Measurements from ENCODE around the gene RAB3B.

The RAB3B gene

GRCh38 chr1:51957618-51958017 is 32.9 kb downstream of the RAB3B start:
- in situ Hi-C loops (cut with HindIII; ENCODE audit: low sequenced_read_pairs) = no loop called here

GRCh38 chr1:51956528-51957509 is 33.7 kb downstream of the RAB3B start:
- in situ Hi-C loops (cut with HindIII; ENCODE audit: low sequenced_read_pairs) = no loop called here

- in situ Hi-C loops (cut with HindIII; ENCODE audit: low sequenced_read_pairs) = no loop called here
These were observed 34.5 kb downstream of the RAB3B start for GRCh38 chr1:51955797-51956527.

GRCh38 chr1:51954783-51955182 is 35.7 kb downstream of the RAB3B start:
- in situ Hi-C loops (cut with HindIII; ENCODE audit: low sequenced_read_pairs) = no loop called here

DNA sequence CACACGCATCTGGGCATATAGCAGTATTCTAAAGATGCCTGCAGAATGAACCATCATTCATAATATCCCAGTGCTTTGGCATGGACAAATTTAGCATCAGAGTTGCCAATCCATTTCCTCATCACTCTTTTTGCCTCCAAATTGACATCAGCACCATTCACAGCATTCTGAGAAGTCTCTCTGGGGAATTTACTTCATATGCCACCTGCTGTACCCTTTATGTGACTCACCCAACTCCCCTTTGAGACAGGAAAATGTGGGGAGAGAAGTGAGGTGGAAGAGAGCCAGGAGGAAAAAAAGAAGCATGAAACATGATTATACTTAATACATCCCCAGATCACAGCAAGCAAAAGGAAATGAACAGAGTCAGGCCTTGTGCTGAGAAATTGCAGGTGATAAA is 37.4 kb downstream of the RAB3B start:
- in situ Hi-C loops (cut with HindIII; ENCODE audit: low sequenced_read_pairs) = no loop called here

- in situ Hi-C loops (cut with HindIII; ENCODE audit: low sequenced_read_pairs) = no loop called here
These were observed 37.9 kb downstream of the RAB3B start for GRCh38 chr1:51952638-51953037.

- in situ Hi-C loops (cut with HindIII; ENCODE audit: low sequenced_read_pairs) = no loop called here
These were observed 39.8 kb downstream of the RAB3B start for GRCh38 chr1:51950701-51951100.

DNA sequence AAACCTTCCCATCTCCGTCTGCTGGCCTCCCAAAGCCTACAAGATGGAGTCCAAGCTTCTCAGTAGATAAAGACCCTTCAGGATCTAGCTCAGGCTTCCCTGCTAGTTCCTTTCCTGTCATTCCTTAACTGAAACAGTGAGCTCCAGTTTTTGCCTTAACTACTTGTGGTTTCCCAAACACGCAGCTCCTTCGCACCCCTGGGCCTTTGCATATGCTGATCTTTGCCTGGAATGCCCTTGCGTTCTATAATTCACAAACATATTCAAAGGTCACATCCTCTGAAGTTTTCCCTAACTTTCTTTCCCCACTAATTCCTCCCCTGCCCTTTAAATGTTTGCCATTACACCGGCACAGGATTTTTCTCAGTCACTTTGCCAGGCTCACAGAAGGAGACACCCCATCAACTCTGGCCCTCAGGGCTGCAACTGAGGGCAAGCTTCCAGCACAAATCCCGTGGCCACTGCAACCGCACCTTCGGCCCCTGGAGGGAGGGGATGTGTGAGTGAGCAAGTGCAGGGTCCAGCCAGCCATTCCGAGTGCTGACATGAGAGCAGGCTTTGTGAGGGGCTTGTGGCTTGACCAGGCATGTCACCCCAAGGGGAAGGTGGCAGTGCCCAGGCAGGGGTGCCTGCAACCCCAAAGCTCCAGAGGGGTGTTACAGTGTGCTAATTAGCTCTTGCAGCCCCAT is 41.3 kb downstream of the RAB3B start:
- in situ Hi-C loops (cut with HindIII; ENCODE audit: low sequenced_read_pairs) = loop anchor here (5.0 kb wide), 3 partner anchors 37 to 103 kb away; no protein-coding TSS in a partner anchor

DNA sequence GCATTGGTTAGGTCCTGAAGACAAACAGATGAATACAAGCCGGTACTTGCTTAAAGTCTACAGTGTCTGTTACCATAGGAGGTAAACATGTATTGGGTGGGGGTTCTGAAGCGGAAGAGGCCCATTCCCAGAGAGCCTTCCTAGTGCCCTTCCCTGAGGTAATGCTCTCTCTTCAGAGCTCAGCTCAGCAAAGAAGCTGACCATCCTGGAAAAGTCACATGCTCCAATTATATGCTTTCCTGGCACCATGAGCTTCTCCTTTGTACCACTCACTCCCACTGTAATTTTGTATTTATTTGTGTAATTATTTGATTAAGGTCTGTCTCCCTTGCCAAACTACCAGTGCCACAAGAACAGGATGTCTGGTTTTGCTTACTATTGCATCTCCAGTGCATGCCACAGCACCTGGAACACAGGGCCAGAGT is 42.0 kb downstream of the RAB3B start:
- in situ Hi-C loops (cut with HindIII; ENCODE audit: low sequenced_read_pairs) = loop anchor here (5.0 kb wide), 3 partner anchors 36 to 104 kb away; no protein-coding TSS in a partner anchor

GRCh38 chr1:51946300-51946699 is 44.2 kb downstream of the RAB3B start:
- in situ Hi-C loops (cut with HindIII; ENCODE audit: low sequenced_read_pairs) = loop anchor here (5.0 kb wide), 3 partner anchors 34 to 106 kb away; no protein-coding TSS in a partner anchor

DNA sequence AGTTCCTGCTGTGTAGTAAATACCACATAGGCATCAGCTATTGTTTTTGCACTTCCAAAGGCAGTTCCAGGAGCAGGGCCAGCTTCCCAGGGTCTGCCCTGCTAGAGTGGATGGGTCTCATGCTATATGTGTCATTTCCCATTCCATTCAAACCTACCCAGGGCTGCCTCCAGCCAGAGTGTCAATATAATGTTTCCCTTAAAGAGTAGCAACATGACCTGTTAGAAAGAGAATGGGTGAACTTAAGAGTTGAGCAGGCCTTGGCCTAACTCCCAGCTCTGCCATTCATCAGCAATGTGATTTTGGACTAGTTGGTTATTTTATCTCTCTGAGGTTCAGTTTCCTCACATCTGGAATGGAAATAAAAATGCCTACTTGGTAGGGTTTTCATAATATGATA is 44.9 kb downstream of the RAB3B start:
- in situ Hi-C loops (cut with HindIII; ENCODE audit: low sequenced_read_pairs) = loop anchor here (5.0 kb wide), 3 partner anchors 33 to 107 kb away; no protein-coding TSS in a partner anchor

- in situ Hi-C loops (cut with HindIII; ENCODE audit: low sequenced_read_pairs) = no loop called here
These were observed 48.2 kb downstream of the RAB3B start for GRCh38 chr1:51942281-51942680.

DNA sequence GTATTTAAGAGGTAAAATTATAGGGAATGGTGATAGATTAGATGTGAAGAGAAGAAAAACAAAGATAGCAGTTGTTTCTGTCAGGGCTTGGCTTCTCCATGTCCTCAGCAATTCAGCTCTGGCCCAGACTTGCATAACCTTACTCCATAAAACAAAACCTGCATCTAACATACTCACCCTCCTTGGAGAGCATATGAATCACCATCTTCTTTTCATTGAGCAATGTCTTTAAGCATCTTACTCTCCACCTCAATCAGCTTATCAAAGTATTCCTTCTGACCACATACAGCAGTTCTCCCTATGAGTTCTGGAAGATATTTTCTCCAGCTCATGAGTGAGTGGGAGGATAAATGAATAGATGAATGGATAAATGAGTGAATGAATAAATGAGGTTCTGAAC is 49.0 kb downstream of the RAB3B start:
- in situ Hi-C loops (cut with HindIII; ENCODE audit: low sequenced_read_pairs) = no loop called here

DNA sequence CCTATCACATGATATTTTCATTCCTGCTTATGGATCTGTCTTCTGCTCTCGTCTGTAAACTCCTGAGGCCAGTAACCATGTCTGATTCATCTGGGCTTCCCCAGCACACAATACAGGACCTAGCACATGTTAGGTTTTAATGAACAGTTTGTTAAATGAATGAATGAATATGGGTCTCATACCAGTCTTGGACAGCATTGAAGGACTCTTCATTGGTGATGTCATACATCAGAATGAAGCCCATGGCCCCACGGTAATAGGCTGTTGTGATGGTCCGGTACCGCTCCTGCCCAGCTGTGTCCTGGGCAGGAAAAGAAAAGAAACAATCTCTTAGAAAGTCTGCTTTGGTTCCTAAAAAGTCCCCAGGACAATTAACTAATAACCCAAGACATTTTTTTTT is 53.4 kb downstream of the RAB3B start:
- in situ Hi-C loops (cut with HindIII; ENCODE audit: low sequenced_read_pairs) = no loop called here

- in situ Hi-C loops (cut with HindIII; ENCODE audit: low sequenced_read_pairs) = no loop called here
These were observed 54.0 kb downstream of the RAB3B start for GRCh38 chr1:51936531-51936930.

GRCh38 chr1:51933344-51933743 is 57.2 kb downstream of the RAB3B start:
- in situ Hi-C loops (cut with HindIII; ENCODE audit: low sequenced_read_pairs) = no loop called here

DNA sequence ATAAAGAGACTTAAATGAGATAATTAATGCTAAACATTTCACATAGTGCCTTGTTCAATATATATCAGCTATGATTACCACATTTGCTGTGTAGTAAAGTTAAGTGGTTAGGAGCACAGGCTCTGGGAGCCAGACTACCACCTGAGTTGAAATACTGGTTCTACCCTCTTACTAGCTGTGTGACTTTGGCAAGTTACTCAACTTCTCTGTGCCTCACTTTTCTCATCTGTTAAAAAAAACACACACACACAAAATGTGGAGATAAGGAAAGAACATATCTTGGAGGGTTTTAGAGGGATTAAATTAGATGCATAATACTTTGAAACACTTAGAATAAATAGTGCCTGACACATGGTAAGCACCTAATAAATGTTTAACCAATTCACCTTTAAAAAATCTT is 60.2 kb downstream of the RAB3B start:
- in situ Hi-C loops (cut with HindIII; ENCODE audit: low sequenced_read_pairs) = no loop called here

DNA sequence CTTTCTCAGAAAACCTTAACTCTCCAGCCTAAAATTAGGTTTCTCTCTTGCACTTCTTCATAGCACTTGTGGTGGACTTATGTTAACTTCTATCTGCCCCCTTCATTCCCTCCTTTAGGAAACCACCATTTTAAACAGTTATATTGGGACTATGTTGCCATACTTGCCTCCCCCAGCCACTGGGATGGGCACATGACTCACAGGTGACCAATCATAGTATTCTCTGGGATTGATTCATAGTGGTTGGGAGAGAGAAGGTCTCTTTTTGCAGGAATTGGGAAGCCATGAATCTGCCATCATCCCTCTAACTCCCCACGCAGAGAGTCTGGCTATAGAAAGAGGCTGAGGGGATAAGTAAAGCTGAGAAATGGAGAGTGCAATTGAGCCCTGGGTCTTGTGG is 61.6 kb downstream of the RAB3B start:
- in situ Hi-C loops (cut with HindIII; ENCODE audit: low sequenced_read_pairs) = loop anchor here (5.0 kb wide), 1 partner anchor 57 kb away; no protein-coding TSS in a partner anchor

DNA sequence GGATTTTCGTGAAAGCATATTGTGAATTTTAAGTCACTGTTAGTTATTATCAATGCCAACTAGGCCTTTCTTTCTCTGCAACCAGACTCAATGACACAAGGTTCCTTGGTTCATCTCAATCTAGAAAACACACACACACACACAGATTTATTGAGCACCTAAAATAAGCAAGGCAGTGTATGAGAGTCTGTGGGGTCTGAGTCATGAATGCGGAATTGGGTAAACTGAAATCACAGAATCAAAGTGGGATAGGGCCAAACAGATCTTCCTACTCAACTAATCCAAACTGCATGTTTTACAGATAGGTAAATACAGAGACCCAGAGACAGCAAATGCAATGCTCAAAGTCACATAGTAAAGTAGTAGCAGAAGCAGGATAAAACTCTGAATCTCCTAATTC is 63.5 kb downstream of the RAB3B start:
- in situ Hi-C loops (cut with HindIII; ENCODE audit: low sequenced_read_pairs) = loop anchor here (5.0 kb wide), 1 partner anchor 55 kb away; no protein-coding TSS in a partner anchor

DNA sequence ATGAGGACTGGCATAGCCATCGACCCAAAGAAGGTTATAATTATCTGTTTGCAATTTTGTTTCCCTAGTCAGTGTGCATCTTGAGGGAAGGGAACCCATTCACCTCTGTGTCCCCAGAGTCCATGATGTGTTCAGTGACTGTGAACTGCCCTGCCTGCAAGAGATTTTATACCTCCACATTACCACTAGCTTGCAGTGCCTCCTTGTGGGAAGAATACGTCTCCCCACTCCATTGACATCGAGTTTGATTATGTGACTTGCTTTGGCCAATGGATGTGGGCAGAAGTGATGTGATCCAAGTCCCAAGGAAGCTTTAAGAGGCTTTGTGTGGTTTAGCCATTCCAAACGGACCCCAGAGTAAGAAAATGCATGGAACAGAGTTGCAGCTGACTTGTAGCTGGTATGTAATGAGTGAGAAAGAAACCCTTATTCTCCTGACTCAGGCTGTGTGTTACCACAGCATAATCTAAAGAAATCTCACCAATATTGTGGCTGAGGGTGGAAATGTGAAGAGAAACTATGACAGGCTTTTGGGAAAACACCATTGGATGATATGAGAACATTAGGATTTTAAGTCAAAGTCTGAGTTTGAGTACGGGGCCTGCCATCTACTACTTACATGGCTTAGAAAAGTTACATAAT is 64.2 kb downstream of the RAB3B start:
- in situ Hi-C loops (cut with HindIII; ENCODE audit: low sequenced_read_pairs) = loop anchor here (5.0 kb wide), 1 partner anchor 54 kb away; no protein-coding TSS in a partner anchor

All from endothelial cell of hepatic sinusoid (primary cell).